Esophagus (tissue), 2 donors: Measurements from ENCODE around the gene LRMDA. TPM values are rescaled to one million over a fixed set of nuclear protein-coding genes. Genes with fewer than 3 reads are reported as not detected.

ENCODE experiments used
- H3K27ac ChIP-seq, 2 donors: one replicate each; pipeline ENCODE4 v1.5.1; 2013; ENCODE audit warnings: low read depth in 2 of 2, mild to moderate bottlenecking in 2 of 2, inconsistent platforms in 1 of 2, low read length in 1 of 2, moderate library complexity in 1 of 2
- H3K27me3 ChIP-seq, 2 donors: one replicate each; pipeline ENCODE4 v1.6.1; 2013; ENCODE audit warnings: low read length in 2 of 2, control low read depth in 1 of 2, mild to moderate bottlenecking in 1 of 2; ENCODE audit not compliant: insufficient read depth in 2 of 2, control insufficient read depth in 1 of 2
- H3K36me3 ChIP-seq, 2 donors: one replicate each; pipeline ENCODE4 v1.6.1; 2013; ENCODE audit warnings: low read length in 1 of 2; ENCODE audit not compliant: control insufficient read depth in 2 of 2, insufficient read depth in 2 of 2
- H3K4me1 ChIP-seq, 2 donors: one replicate each; pipeline ENCODE4 v1.6.1; 2013; ENCODE audit warnings: low read length in 1 of 2; ENCODE audit not compliant: control insufficient read depth in 2 of 2, insufficient read depth in 2 of 2
- H3K4me3 ChIP-seq, 2 donors: one replicate each; pipeline ENCODE4 v1.5.1; 2013; ENCODE audit warnings: low read length in 2 of 2, mild to moderate bottlenecking in 2 of 2, low read depth in 1 of 2, moderate library complexity in 1 of 2
- H3K9me3 ChIP-seq, 2 donors: one replicate each; pipeline ENCODE4 v1.6.1; 2013; ENCODE audit warnings: mild to moderate bottlenecking in 2 of 2, low read depth in 1 of 2, low read length in 1 of 2, moderate library complexity in 1 of 2; ENCODE audit not compliant: control insufficient read depth in 2 of 2, insufficient read depth in 1 of 2
- whole genome bisulfite sequencing, 2 donors: extraction: QIAGEN DNeasy Blood & Tissue Kit; methylation state at CpG; one replicate each; pipeline ENCODE4 v1.1.7; 2013; 5-methylcytosine and 5-hydroxymethylcytosine counted together
- polyA plus RNA-seq, 2 donors: library from polyadenylated mRNA; stranded (reverse); fragments of 200-250 nt; gene quantifications; one replicate each; pipeline ENCODE4 v1.2.3, GENCODE V29; 2013
- donor health status: healthy with polysubstance abuse.
- donor health status: Bipolar disorder and iron deficiency.

LRMDA gene
- polyA plus RNA-seq, 2 donors = 1.8 to 4.0 TPM

DNA sequence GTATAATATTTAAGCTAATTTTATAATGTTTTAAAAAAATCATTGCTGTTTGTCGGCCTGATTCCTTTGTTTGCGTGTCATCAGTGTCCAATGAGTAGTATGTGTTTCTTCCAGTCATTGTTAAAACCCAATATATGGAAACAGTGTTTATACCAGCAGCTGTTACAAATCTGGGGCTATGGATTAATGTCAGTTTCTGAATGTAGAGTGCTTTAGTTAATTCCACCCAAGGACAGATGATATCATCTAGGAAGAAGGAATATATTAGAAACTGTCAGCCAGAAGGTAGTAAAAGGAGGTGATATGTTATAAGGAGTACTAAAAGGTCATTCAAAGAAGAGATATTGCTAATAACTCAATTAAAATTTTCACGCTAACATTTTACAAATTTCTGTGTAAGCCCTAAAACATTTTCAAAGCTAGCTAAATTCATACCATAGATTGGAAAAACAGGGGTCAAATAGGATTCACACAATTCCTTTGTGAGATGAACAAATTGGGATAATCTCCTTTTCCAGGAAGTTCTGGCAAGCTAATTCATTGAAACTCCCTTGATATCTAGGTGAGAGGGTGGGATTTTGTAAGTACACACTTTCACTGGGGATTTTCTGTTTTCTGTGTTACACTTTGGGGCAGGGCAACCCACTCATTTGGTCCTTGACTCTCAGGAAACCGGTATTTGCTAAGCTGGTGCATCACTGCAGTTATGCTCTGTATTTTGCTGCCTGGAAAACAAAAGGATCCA is 448.8 kb downstream of the LRMDA start:
- Histone ChIP-seq H3K36me3 (no peaks in the 10 kb centered on the region), H3K9me3 (no peaks in the 10 kb centered on the region), H3K27me3 (no peaks in the 10 kb centered on the region), H3K4me3 (no peak overlapping the region), H3K27ac (no peak overlapping the region), H3K4me1 (peaks cover 0 to 4% of the 10 kb centered on the region in 2 donors)
- WGBS, 2 donors = 67 to 72% methylated on average over 4 of the region's 4 CpGs

DNA sequence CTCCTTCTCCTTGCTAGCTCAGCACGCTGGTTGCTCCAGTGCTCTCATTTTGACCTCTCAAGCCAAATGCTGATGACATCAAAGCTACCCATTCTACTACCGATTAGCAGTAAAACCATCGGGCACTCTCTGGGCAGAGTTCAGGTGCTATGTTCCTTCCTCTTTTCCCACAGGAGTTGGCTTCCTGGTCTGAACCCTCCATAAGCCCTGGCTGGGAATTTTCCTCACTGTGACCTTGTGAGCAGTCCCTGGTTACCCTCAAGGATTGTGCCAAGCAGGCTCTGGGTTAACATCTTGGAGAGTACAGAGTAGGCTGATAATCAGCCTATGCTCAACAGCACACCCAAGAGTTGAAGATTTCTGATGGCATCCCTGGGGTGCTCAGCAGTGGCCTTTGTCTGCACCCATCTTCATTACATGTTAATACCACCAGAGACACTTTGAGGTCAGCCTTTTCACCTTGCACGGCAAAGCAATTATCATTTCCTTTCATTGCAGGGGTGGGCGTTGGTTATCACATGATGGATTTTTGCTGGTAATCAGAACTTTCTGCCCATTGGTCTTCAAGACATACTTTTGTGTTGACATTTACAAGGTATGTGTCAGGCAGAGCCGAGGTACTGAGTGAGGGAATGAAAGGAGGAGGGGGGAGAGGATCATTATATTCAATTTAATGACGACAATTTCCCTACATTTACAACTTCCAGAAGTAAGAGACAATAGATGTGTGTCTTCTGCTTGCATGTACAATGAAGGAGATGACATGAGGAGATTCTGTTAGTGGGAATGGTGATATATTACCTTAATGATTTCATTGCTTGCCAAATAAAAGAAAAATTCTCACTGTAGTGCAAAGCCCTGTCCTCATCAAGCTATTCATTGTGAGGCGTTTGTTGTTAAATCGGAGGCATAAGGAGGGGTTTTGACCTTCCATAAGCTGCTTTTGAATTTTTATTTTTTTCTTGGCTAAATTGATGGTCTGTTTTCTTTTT is 452.0 kb downstream of the LRMDA start:
- Histone ChIP-seq H3K4me3 (no peak overlapping the region), H3K27me3 (no peaks in the 10 kb centered on the region), H3K27ac (no peak overlapping the region), H3K36me3 (no peaks in the 10 kb centered on the region), H3K4me1 (peaks cover 0 to 4% of the 10 kb centered on the region in 2 donors), H3K9me3 (no peaks in the 10 kb centered on the region)
- WGBS, 2 donors = 84 to 91% methylated on average over 9 of the region's 9 CpGs

DNA sequence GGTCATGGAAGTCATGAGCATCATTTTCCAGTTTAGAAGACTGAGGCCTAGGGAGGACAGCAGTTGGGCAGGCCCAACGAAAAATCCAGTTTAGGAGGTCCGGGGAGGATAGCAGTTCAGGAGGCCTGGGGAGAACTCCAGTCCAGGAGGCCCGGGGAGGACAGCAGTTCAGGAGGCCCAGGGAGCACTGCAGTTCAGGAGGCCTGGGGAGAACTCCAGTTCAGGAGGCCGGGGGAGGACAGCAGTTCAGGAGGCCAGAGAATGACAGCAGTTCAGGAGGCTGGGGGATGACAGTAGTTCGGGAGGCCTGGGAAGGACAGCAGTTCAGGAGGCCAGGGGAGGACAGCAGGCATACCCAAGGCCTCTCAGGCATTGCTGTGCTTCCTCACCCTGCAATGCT is 453.4 kb downstream of the LRMDA start:
- H3K4me3 ChIP-seq = no peak overlapping the region
- no peak overlapping the region for H3K27ac ChIP-seq
- no peaks in the 10 kb centered on the region for H3K9me3 ChIP-seq
- H3K36me3 ChIP-seq = no peaks in the 10 kb centered on the region
- 88 to 95% methylated on average over 5 of the region's 5 CpGs for WGBS, 2 donors
- no peaks in the 10 kb centered on the region for H3K27me3 ChIP-seq
- no peaks in the 10 kb centered on the region for H3K4me1 ChIP-seq

DNA sequence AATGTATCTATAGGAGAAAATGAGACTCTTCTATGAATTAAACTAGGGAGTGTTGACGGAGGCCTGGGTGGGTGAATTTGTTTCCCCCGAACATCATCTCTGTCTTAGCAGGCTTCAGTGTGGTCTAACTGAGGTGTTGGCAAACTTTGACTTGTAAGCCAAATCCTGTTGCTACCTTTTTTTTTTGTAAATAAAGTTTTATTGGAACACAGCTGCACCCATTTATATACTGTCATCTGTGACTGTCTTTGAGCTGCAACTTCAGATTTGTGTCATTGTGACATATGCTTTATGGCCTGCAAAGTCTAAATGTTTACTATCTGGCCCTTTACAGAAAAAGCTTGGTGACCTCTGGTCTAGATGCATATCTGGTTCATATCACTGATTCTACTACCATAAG is 455.9 kb downstream of the LRMDA start:
- Histone ChIP-seq H3K4me1 (no peaks in the 10 kb centered on the region), H3K36me3 (no peaks in the 10 kb centered on the region), H3K4me3 (no peak overlapping the region), H3K9me3 (no peaks in the 10 kb centered on the region), H3K27ac (no peak overlapping the region), H3K27me3 (no peaks in the 10 kb centered on the region)
- 95 to 98% methylated on average over 2 of the region's 2 CpGs for WGBS, 2 donors

DNA sequence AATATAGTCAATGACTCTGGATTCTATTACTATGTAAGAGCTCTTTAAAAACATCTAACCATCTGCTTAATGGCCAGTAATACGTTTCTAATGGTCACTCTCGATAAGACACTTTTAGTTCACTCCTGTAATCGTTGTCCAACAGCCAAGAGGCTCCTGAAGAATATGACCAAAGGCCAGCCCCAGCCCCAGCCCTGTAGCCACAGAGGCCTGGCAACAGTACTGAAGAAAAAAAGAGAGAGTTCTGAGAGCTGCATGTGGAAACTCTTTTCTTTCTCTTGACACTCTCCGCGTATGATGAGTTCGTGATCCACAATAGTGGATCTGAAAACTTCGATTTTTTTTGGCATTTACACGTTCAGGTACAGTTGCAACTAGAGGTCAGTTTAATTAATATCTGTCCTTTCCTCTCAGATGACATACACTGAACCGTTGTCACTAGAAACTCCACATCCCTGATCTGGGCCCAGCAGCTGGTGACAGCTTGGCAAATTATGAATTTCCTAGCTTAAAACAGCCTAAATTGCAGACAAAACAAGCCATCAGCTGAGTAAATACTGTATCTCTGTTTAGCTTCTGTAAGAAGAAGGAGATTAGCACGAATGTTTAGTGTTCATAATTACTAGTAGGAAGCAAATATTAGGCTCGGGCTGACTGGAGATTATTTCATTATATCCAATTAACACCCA is 456.7 kb downstream of the LRMDA start:
- Histone ChIP-seq H3K9me3 (no peaks in the 10 kb centered on the region), H3K4me1 (no peaks in the 10 kb centered on the region), H3K27me3 (no peaks in the 10 kb centered on the region), H3K4me3 (no peak overlapping the region), H3K27ac (no peak overlapping the region), H3K36me3 (no peaks in the 10 kb centered on the region)
- 70 to 71% methylated on average over 11 of the region's 11 CpGs for WGBS, 2 donors

DNA sequence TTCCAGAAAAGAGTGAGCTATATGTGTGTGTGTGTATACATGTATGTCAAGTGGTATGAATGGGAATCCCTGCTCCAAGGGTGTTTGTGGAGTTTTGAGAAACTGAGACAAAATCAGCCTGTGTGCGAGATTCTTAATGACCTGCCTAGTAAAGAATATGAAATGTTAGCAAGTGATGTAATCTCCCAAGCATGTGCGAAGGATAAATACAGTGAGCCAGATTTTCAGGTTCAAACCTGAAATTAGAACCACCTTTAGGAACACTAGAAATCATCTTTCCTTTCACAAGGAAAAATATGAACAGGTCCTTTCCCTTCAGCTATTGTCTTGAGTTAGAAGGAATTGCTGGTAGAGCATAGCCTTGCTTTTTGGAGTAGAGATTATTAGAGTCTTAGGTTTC is 457.6 kb downstream of the LRMDA start:
- Histone ChIP-seq H3K9me3 (no peaks in the 10 kb centered on the region), H3K27ac (no peak overlapping the region), H3K4me1 (no peaks in the 10 kb centered on the region), H3K36me3 (no peaks in the 10 kb centered on the region), H3K27me3 (no peaks in the 10 kb centered on the region), H3K4me3 (no peak overlapping the region)
- WGBS, 2 donors = 50 to 67% methylated on average over 2 of the region's 2 CpGs

DNA sequence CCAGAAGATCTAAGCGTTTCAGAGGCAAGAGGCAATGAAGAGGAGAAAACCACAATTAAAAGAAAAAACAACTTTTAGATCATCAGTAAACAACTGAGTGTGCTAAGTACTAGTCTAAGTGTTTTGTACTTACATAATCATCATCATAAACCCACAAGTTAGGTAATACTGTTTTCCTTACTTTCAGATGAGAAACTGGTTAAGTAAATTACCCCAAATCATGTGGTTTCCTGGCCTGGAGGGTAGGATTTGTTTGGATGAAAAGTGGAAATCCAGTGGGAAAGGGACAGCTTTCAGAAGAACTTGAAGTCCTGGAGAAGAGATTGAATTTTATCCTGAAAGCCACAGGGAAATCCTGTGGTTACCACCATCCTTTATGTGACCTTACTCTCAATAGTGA is 463.3 kb downstream of the LRMDA start:
- WGBS, 2 donors = 85 to 92% methylated on average over 1 of the region's 1 CpG

DNA sequence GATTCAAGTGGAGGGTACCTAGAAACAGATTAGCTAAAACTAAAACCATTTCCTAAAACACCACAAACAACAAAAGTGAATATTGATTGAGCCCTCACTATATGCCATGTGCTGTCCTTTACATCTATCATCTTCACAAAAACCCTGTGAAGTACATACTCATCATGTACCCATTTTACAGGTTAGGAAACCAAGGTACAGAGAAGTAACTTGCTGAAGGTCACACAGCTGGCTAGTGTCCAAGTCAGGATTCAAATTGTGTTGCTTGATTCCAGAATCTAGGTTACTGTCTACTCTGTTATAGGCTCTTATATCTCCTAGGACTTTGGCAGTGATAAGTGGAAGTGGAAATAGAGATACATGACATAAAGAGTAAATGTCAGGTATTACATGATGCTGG is 463.8 kb downstream of the LRMDA start:
- H3K27ac ChIP-seq = no peak overlapping the region
- H3K27me3 ChIP-seq = no peaks in the 10 kb centered on the region
- H3K4me1 ChIP-seq = no peaks in the 10 kb centered on the region
- H3K36me3 ChIP-seq = no peaks in the 10 kb centered on the region
- no peaks in the 10 kb centered on the region for H3K9me3 ChIP-seq
- no peak overlapping the region for H3K4me3 ChIP-seq

More for the DNA sequence above, 463.3 kb downstream of the LRMDA start:
- no peak overlapping the region for H3K27ac ChIP-seq
- H3K4me1 ChIP-seq = no peaks in the 10 kb centered on the region
- H3K9me3 ChIP-seq = no peaks in the 10 kb centered on the region
- no peaks in the 10 kb centered on the region for H3K27me3 ChIP-seq
- H3K4me3 ChIP-seq = no peak overlapping the region
- H3K36me3 ChIP-seq = no peaks in the 10 kb centered on the region

DNA sequence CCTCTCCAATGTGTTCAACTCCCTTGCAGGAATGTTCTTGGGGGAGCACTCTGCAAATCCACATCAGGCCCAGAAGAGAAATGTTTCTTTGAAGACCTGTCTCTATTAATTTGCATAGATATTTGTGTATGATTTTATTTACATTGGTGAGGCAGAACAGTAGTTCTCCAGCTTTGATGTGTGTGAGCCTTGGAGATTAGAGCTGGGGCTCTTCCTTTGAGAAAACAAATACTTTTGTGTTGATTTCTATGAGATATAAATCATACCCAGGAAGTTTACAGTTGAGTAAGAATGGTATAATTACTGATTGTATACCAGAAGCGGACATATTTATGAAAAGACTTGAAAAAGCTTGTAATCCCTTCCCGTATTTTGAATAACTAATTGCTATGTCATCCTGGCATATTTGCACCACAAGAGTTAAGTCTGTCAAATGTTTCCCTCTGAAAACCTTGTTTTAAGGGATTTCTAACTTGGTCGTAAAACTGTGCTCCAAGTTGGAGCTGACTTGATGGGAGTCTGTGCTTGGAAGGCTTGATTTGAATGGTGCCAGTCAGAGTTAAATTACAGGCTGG is 468.5 kb downstream of the LRMDA start:
- H3K27me3 ChIP-seq = no peaks in the 10 kb centered on the region
- H3K36me3 ChIP-seq = no peaks in the 10 kb centered on the region
- no peaks in the 10 kb centered on the region for H3K4me1 ChIP-seq
- no peaks in the 10 kb centered on the region for H3K9me3 ChIP-seq
- WGBS, 2 donors = 76 to 77% methylated on average over 3 of the region's 3 CpGs
- no peak overlapping the region for H3K27ac ChIP-seq
- no peak overlapping the region for H3K4me3 ChIP-seq
